Endometrial microvascular endothelial cells (primary cell): Measurements from ENCODE around the gene ST3GAL5. TPM values are rescaled to one million over a fixed set of nuclear protein-coding genes. Genes with fewer than 3 reads are reported as not detected.
"Not testable (repeated sequence)": the region's sequence is repeated elsewhere in the genome, so short reads cannot be mapped to it uniquely, and the experiment has no call there.

ENCODE experiments used
- in situ Hi-C: cut with HindIII; loops from 2 replicates; pipeline ENCODE4 v1.10.0; 2017; ENCODE audit warnings: low sequenced_read_pairs, low pct_unique_long_range_greater_than_20kb; ENCODE audit errors: inconsistent ontology term
- total RNA-seq: library from RNA; depleted of rRNA; stranded (reverse); fragments of >200 nt; gene quantifications from one replicate; pipeline ENCODE4 v1.2.3, GENCODE V29; 2015; ENCODE audit errors: inconsistent ontology term

Gene ST3GAL5
- total RNA-seq, 1 donor from 2014 or later, result 10.6 TPM

GRCh38 chr2:85851253-85852151 is 37.3 kb downstream of the ST3GAL5 start:
- in situ Hi-C loops, result no loop called here

GRCh38 chr2:85850451-85850850 is 38.3 kb downstream of the ST3GAL5 start:
- in situ Hi-C loops, result no loop called here

- in situ Hi-C loops, result no loop called here
Measured at GRCh38 chr2:85847051-85847588, 41.7 kb downstream of the ST3GAL5 start.

- in situ Hi-C loops, result no loop called here
Measured at GRCh38 chr2:85846411-85846810, 42.4 kb downstream of the ST3GAL5 start.

- in situ Hi-C loops, result no loop called here
Measured at GRCh38 chr2:85844486-85844885, 44.3 kb downstream of the ST3GAL5 start.

- in situ Hi-C loops, result no loop called here
Measured at GRCh38 chr2:85843543-85843942, 45.2 kb downstream of the ST3GAL5 start.

GRCh38 chr2:85840091-85840490 is 48.7 kb downstream of the ST3GAL5 start:
- in situ Hi-C loops, result no loop called here

GRCh38 chr2:85839461-85839860 is 49.3 kb downstream of the ST3GAL5 start:
- in situ Hi-C loops, result no loop called here

- in situ Hi-C loops, result no loop called here
Measured at GRCh38 chr2:85838641-85839040, 50.1 kb downstream of the ST3GAL5 start.

- in situ Hi-C loops, result no loop called here
Measured at GRCh38 chr2:85838181-85838580, 50.6 kb downstream of the ST3GAL5 start.

GRCh38 chr2:85834466-85834865 is 54.3 kb downstream of the ST3GAL5 start:
- in situ Hi-C loops, result no loop called here

GRCh38 chr2:85831735-85832134 is 57.1 kb downstream of the ST3GAL5 start:
- in situ Hi-C loops, result no loop called here

- in situ Hi-C loops, result no loop called here
Measured at GRCh38 chr2:85830645-85831044, 58.1 kb downstream of the ST3GAL5 start.

GRCh38 chr2:85829394-85829793 is 59.4 kb downstream of the ST3GAL5 start:
- in situ Hi-C loops, result not testable (repeated sequence)

GRCh38 chr2:85828725-85829124 is 60.1 kb downstream of the ST3GAL5 start:
- in situ Hi-C loops, result no loop called here

- in situ Hi-C loops, result no loop called here
Measured at GRCh38 chr2:85827879-85828569, 60.8 kb downstream of the ST3GAL5 start.

GRCh38 chr2:85826990-85827878 is 61.6 kb downstream of the ST3GAL5 start:
- in situ Hi-C loops, result no loop called here

- in situ Hi-C loops, result loop anchor here (25.0 kb wide), 1 partner anchor 112 kb away; no protein-coding TSS in a partner anchor
Measured at GRCh38 chr2:85823951-85824350, 64.8 kb downstream of the ST3GAL5 start.

GRCh38 chr2:85822766-85823165 is 66.0 kb downstream of the ST3GAL5 start:
- in situ Hi-C loops, result loop anchor here (25.0 kb wide), 1 partner anchor 110 kb away; no protein-coding TSS in a partner anchor
